Measurements from ENCODE around the gene LRRC28. TPM values are rescaled to one million over a fixed set of nuclear protein-coding genes. Genes with fewer than 3 reads are reported as not detected.

LRRC28 gene
- total RNA-seq, 1 donor from 2014 or later, result 35.8 TPM

DNA sequence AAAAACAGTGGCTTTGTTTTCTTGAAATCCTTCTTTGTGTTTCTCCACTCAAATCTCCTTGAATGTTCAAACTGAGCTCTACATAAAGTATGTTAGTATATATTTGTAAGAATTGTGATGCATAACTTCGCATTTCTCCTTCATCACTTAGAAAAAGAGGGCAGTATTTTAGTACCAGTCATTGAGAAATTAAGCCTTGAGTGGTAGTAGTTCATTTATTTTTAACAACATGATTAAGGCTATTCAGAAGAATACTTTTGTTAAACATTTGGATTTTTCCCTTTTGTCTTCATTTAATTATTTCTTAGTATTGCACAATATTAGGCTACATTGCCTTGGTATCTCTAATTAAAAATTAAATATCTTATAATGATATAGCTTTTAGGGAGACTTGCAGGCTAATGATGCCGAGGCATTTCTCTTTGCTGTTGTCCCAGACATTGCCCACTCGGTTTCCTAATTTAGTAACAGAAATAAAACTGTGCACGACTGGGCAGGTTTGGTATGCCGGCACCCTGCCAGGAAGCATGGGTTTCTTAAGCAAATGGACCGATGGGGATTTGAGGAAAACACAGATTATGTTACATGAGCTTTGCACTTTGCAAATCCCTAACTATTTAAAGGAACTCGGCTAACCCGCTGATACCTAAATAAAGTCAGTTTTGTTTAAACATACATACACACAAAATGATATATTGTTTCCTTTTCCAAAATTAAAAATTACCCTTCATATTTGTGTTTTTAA lies 54.7 kb downstream of the LRRC28 start:
- no peak for DNase-seq (ENCODE audit: low spot score)

DNA sequence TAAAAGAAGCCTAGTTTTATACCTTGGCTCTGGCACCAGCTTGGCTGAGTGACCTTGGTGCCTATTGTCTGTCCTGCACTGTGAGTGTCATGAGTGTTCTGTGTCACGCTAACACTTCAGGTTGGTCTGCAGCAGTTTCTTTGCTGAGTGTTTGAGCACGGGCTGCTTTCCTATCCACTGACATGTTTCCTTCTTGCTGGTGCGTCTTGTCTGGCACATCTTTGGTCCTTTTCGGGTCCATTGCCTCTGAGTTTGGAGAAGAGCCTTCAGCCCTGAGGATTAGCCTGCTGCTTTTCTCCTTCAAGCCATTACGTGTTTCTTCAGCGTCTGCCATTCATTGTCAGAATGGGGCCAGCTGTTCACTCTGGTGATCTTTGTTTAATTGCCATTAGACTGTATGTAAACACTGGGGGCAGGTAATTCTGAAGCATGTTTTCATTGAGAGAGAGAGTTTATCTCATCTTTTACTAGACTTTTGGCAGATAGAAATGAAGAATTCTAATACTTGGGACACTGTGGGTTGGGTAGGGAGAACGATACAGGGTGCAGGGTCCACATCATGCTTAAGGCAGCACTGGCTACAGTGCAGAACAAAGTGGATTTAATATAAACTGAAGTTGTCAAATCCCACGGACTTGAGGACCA lies 55.5 kb downstream of the LRRC28 start:
- peak; percentile 38 for DNase-seq (ENCODE audit: low spot score)

DNA sequence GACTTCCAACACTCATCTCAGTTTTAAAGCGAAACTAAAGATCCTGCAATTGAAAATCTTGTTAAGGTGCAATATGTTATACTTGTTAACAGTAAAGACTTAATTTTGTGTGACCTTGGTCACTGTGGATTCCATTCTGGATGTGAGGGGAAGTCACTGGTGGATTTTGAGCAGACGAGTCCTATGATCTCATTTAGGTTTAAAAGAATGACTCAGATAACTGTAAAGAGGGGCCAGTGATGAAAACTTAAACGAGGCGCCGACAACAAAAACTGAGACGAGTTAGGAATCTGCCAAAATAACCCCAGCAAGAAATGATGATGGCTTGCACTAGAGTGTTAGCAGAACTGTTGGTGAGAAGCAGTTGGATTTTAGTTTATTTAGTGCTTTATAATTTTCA lies 56.5 kb downstream of the LRRC28 start:
- no peak for DNase-seq (ENCODE audit: low spot score)

- DNase-seq (ENCODE audit: low spot score), result no peak
Measured at GRCh38 chr15:99310745-99311144, 59.5 kb downstream of the LRRC28 start.

- no peak for DNase-seq (ENCODE audit: low spot score)
Measured at GRCh38 chr15:99312228-99312627, 60.9 kb downstream of the LRRC28 start.

- DNase-seq (ENCODE audit: low spot score), result no peak
Measured at GRCh38 chr15:99312794-99313193, 61.5 kb downstream of the LRRC28 start.

DNA sequence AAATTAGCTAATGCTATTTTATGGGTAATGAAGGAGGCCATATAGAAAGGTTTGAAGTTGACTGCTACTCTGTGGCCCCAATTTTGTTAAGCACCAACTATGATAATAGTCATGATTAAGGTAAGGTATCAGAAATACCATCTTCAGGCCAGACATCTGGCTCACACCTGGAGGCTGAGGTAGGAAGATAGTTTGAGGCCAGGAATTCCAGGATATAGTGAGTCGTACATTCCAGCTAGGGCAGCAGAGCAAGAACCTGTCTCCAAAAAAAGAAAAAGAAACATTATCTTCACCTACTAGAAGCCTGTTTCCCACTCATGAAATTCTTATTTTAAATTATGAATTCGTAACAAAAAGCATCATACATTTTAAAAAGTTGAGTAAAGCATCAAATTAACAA lies 64.4 kb downstream of the LRRC28 start:
- DNase-seq (ENCODE audit: low spot score), result no peak

GRCh38 chr15:99320374-99321215 lies 69.3 kb downstream of the LRRC28 start:
- no peak for DNase-seq (ENCODE audit: low spot score)

DNA sequence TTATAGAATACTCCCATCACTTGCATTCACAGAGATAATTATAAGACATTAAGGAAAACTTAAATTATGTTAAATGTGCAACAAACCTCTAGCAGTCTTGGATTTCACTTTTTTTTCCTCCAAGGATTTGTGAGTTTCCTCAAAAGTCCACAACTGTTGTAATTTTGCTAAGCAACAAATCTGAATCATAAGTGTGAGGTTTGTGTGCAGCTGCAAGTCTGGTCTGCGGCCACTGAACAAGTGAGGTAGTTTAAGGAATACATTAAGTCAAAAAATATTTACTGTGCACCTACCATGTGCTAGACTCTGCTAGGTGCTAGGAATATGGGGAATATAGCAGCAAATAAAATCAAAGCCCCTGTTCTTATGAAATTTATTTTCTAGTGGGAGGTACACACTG lies 70.2 kb downstream of the LRRC28 start:
- DNase-seq (ENCODE audit: low spot score), result no peak

- no peak for DNase-seq (ENCODE audit: low spot score)
Measured at GRCh38 chr15:99322643-99323405, 71.5 kb downstream of the LRRC28 start.

DNA sequence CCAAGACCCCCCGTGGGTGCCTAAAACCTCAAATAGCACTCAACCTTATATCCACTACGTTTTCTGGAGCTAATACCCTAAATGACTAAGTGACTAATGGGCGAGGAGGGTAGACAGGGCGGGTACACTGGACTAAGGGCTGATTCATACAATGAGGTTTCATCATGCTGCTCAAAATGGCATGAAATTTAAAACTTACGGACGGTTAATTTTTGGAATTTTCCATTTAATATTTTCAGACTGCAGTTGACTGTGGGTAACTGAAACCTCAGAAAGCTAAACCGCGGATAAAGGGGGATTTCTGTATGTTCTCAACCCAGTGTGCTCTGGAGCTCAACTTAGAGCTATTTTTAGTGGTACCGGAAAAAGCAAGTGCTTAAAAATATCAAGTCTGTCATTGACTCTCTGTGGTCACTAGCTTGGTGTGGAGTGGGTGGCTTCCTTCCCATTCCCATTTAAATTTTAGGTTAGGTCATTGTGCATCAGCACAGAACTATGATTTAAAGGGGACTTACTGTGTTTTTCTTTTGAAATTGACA lies 72.9 kb downstream of the LRRC28 start:
- no peak for DNase-seq (ENCODE audit: low spot score)

- no peak for DNase-seq (ENCODE audit: low spot score)
Measured at GRCh38 chr15:99324700-99325099, 73.4 kb downstream of the LRRC28 start.

DNA sequence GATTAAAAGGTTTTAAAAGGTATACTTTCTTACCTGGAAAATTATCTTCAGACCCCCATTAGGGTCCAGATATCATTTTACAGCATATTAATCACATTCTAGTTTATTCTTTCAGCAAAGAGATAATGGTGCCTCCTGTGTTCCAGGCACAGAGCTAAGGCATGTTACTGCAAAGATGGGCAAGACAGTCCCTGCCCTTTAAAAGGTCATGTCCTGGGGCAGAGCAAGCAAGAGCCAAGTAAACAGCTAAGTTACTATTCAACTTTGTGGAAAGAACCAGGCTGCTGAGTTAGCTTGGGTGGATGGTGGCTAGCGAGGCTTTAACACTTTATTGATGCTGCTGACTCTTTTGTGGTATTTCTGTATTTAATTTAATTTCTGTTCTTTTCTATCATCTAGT lies 75.0 kb downstream of the LRRC28 start:
- DNase-seq (ENCODE audit: low spot score), result peak; percentile 18

- no peak for DNase-seq (ENCODE audit: low spot score)
Measured at GRCh38 chr15:99328106-99329072, 77.1 kb downstream of the LRRC28 start.

- DNase-seq (ENCODE audit: low spot score), result no peak
Measured at GRCh38 chr15:99331381-99331780, 80.1 kb downstream of the LRRC28 start.

GRCh38 chr15:99333413-99333812 lies 82.1 kb downstream of the LRRC28 start:
- DNase-seq (ENCODE audit: low spot score), result no peak

DNA sequence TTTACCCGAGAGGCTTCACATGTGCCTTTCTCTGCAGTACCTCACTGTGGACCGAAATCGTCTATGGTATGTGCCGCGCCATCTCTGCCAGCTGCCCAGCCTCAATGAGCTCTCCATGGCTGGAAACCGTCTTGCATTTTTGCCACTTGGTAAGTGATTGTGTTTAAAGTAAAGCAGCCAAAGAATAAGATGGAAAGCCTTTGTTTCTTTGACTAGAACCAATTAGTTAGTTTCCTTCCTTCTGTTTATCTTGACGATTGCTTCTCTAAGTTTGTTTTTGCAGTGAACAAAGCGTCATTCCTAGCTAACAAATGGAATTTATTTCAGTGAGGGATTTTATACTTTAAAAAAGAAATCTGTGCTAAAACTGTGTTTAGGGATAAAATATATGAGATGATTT lies 82.7 kb downstream of the LRRC28 start:
- DNase-seq (ENCODE audit: low spot score), result no peak

DNA sequence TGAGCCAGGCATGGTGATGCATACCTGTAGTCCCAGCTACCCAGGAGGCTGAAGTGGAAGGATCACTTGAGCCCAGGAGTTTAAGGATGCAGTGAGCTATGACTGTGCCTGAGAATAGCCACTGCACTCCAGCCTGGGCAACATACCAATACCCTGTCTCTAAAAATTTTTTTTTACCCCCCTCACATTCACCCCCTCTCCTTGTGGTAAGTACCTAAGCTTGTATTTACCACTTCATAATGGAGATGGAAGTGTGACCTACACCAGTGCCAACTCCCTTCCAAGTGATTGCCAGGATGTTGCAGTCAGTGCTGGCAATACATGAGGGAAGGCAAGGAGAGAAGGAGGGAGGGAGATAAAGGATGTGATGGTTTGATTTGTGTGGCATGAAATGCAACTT lies 84.2 kb downstream of the LRRC28 start:
- no peak for DNase-seq (ENCODE audit: low spot score)

DNA sequence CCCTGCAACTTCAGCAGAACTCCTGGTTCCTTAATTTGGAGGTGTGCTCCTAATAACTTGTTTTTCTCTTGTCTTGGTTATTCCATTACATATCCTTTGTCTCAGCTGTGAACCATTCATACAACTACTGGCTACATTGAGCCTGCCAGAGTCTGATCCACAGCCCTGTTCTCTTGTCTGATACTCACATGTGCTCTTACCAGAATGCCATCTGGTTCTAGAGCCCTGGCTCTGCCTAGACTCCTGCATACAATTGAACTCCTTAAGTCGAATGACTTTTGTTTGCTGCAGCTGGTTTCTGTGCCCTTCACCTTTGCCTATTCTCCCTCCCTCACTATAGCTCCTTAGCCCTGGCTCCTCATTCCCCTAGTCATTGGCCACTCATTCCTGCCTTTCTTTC lies 85.5 kb downstream of the LRRC28 start:
- DNase-seq (ENCODE audit: low spot score), result no peak

GRCh38 chr15:99340347-99340746 lies 89.1 kb downstream of the LRRC28 start:
- no peak for DNase-seq (ENCODE audit: low spot score)

All from mucosa of gallbladder (tissue), 1 donor.